Measurements from ENCODE around the gene DYNC1LI2. TPM values are rescaled to one million over a fixed set of nuclear protein-coding genes. Genes with fewer than 3 reads are reported as not detected.

Gene DYNC1LI2
- total RNA-seq, 1 donor from 2014 or later: 122 TPM

DNA sequence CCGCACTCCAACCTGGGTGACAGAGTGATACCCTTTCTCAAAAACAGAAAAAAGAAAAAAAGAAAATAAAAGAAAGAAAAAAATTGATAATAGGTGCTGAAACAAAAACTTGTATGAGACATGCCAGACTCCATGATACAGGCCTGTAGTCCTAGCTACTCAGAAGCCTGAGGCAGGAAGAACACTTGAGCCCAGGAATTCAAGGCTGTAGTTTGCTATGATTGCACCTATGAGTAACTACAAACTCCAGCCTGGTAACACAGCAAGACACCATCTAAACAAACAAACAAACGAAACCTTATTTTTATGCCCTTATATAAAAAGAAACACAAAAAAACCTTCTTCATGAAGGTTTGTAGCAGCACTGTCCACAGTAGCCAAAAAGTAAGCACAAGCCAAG is 49.9 kb downstream of the DYNC1LI2 start:
- ATAC-seq: no peak

DNA sequence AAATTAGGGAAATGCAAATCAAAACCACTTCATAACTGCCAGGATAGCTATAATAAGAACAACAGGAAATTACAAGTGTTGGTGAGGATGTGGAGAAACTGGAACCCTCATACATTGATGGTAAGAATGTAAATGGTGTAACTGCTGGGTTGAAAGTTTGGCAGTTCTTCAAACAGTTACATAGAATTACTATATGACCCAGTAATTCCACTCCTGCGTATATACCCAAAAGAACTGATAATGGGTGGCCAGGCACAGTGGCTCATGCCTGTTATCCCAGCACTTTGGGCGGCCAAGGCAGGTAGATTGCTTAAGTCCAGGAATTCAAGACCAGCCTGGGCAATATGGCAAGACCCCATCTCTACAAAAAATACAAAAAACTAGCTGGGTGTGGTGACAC is 50.4 kb downstream of the DYNC1LI2 start:
- H3K4me1 ChIP-seq: peaks cover 13% of the 10 kb centered on the region
- intact Hi-C loops (cut with DNase I): no loop called here
- ATAC-seq: no peak
- H3K27me3 ChIP-seq: no peaks in the 10 kb centered on the region
- TF ChIP-seq, protein P1, sequence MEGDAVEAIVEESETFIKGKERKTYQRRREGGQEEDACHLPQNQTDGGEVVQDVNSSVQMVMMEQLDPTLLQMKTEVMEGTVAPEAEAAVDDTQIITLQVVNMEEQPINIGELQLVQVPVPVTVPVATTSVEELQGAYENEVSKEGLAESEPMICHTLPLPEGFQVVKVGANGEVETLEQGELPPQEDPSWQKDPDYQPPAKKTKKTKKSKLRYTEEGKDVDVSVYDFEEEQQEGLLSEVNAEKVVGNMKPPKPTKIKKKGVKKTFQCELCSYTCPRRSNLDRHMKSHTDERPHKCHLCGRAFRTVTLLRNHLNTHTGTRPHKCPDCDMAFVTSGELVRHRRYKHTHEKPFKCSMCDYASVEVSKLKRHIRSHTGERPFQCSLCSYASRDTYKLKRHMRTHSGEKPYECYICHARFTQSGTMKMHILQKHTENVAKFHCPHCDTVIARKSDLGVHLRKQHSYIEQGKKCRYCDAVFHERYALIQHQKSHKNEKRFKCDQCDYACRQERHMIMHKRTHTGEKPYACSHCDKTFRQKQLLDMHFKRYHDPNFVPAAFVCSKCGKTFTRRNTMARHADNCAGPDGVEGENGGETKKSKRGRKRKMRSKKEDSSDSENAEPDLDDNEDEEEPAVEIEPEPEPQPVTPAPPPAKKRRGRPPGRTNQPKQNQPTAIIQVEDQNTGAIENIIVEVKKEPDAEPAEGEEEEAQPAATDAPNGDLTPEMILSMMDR (IDR thresholded peaks at IDR 0.05): no peak
- H3K9me3 ChIP-seq: no peaks in the 10 kb centered on the region
- no peak for DNase-seq
- no peak overlapping the region for H3K4me3 ChIP-seq
- no peaks in the 10 kb centered on the region for H3K36me3 ChIP-seq
- no peak overlapping the region for H3K27ac ChIP-seq

More for the DNA sequence above, 49.9 kb downstream of the DYNC1LI2 start:
- Histone ChIP-seq H3K36me3 (no peaks in the 10 kb centered on the region), H3K4me1 (peaks cover 18% of the 10 kb centered on the region), H3K9me3 (no peaks in the 10 kb centered on the region), H3K27me3 (no peaks in the 10 kb centered on the region), H3K4me3 (no peak overlapping the region), H3K27ac (no peak overlapping the region)
- no peak for DNase-seq
- TF ChIP-seq, protein P1 (IDR thresholded peaks at IDR 0.05): no peak
- intact Hi-C loops (cut with DNase I): no loop called here

DNA sequence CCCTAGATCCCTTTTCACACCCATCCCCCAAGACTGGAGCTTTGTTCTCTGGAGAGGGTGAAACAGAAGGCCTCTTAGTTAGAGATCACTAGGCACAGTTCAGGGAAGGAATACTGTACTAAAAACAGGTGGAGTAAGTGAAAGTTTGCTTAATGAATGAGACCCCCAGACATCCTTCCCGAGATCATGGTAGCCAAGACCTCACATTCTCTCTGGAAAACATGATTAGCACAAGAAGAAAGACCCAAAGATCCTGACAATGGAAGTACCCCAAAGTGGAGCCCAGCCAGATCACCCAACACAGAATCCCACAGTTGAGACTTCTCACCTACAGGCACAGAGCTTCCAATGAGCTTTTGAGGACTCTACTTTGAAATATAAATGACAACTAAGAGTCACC is 51.5 kb downstream of the DYNC1LI2 start:
- no peak overlapping the region for H3K4me3 ChIP-seq
- H3K9me3 ChIP-seq: no peaks in the 10 kb centered on the region
- TF ChIP-seq, protein P1 (IDR thresholded peaks at IDR 0.05): no peak
- ATAC-seq (no peak), DNase-seq (no peak)
- no peak overlapping the region for H3K27ac ChIP-seq
- no peaks in the 10 kb centered on the region for H3K36me3 ChIP-seq
- H3K27me3 ChIP-seq: no peaks in the 10 kb centered on the region
- intact Hi-C loops (cut with DNase I): no loop called here
- peaks cover 14% of the 10 kb centered on the region for H3K4me1 ChIP-seq

GRCh38 chr16:66698046-66698445 is 53.4 kb downstream of the DYNC1LI2 start:
- DNase-seq: no peak
- ATAC-seq: no peak
- intact Hi-C loops (cut with DNase I): no loop called here
- Histone ChIP-seq H3K4me1 (peaks cover 15% of the 10 kb centered on the region), H3K4me3 (no peak overlapping the region), H3K27me3 (no peaks in the 10 kb centered on the region), H3K27ac (no peak overlapping the region), H3K9me3 (no peaks in the 10 kb centered on the region), H3K36me3 (no peaks in the 10 kb centered on the region)
- TF ChIP-seq, protein P1 (IDR thresholded peaks at IDR 0.05): no peak

DNA sequence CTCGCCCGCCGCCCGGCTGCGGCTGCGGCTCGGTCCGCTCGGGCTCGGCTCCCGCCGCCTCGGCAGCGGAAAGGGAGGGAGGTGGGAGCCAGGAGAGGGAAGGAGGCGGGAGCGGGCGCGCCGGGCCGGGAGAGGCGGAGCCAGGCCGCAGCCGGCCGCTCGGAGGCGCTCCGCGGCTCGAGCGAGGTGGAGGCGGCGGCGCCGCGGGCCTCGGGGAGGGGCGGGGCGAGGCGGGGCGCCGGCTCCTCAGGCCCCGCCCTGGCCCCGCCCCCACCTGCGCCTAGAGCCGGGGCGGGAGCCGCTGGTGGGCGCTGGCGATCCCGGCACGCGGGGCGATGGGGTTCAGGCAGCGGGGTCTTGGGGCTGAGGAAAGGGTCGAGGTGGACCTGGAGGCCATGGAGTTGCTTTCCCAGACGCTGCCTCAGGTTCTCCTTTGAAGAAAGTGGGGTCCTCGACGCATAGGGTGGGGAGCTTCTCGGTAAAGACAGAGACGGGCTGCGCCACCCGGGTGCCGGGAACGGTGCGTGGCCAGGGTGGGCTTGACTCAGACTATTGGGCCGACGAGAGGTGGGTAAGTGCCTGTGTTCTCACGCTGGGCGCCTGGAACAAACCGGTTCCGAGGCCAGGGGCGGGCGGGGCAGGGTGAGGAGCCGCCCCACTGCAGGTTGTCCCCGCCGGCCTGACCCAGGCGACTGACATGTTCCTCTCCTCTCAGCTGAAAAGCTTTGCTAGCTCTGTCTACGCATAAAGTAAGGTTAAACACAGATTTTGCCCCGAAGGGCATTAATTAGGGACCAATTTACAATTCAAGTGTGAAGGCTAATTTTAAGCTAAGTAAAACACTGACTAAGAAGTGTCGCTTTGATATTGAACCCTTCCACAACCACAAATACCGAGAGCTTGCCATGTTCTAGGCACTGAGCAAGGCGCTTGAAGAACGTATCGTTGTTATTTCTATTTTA is 54.5 kb downstream of the DYNC1LI2 start, which contains the start of gene CMTM4:
CMTM4 (minus strand) TSS at position 75 of the 962 bp plus-strand sequence. CDS start 218 bp downstream, outside the sequence.
- peak; percentile 94 for DNase-seq
- no peaks in the 10 kb centered on the region for H3K27me3 ChIP-seq
- intact Hi-C loops (cut with DNase I): no loop called here
- no peaks in the 10 kb centered on the region for H3K9me3 ChIP-seq
- H3K4me3 ChIP-seq: peak within 1 kb of the TSS; percentile 67
- TF ChIP-seq, protein P1 (IDR thresholded peaks at IDR 0.05): peak; percentile 5
- no peaks in the 10 kb centered on the region for H3K36me3 ChIP-seq
- ATAC-seq: peak; percentile 96
- H3K27ac ChIP-seq: peak within 1 kb of the TSS; percentile 85
- H3K4me1 ChIP-seq: peaks cover 14% of the 10 kb centered on the region
